Keratinocyte (primary cell): ENCODE data around the gene KIF26A.

ENCODE experiments used
- EZH2 ChIP-seq: IDR thresholded peaks from one replicate; pipeline ENCODE4 v1.6.1; 2012; ENCODE audit warnings: inconsistent platforms, mild to moderate bottlenecking, low read length, moderate library complexity
- TF ChIP-seq, protein P1 (sequence below), 3 experiments: IDR thresholded peaks in 1 of 3; conservative IDR thresholded peaks in 1 of 3; optimal IDR thresholded peaks in 1 of 3; 2 replicates in 2 of 3; 3 replicates in 1 of 3; pipeline versions ENCODE3 to v1.5.1; 2011; ENCODE audit warnings: low read length in 3 of 3, mild to moderate bottlenecking in 3 of 3, moderate library complexity in 2 of 3, control low read depth in 1 of 3, inconsistent platforms in 1 of 3; ENCODE audit not compliant: insufficient read depth in 2 of 3; ENCODE audit errors: extremely low read depth in 1 of 3

DNA sequence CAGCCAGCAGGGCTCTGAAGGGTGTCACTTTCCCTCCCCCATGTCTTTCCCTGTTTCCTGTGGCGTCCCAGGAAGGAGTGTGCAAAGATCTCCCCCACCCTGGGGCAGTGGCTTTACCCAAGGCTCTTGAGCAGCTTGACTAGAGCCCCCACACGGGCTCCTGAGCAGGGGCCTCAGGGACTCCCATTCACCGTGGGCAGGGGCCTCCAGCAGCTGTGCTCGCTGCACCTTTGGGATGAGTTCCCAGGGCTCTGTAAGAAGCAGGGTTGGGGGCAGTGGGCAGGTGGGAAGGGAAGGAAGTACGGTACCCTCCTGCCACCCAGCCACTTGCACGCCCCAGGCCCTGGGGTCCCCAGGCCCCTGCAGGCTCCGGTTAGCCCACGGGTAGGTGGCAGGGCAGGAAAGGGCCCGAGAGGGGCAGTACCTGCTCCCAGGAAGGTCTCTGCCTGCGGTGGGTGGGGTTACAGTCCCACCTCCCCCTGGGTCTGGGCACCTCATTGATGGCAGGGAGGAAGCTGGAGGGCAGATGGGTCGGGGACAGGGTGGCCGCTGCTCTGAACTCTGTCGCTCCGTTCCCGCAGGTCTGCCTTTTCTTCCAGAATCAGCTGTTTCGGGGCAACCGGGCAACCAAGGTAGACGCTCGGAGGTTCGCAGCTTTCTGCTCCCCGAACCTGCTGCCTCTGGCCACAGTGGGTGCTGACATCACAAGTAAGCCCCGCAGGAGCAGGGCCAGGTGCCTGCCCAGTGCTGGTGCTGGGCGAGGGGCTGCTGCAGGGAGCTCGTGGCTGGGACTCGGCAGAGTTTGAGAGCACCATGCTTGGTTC, 39.9 kb upstream of the KIF26A start:
- TF ChIP-seq, protein P1, sequence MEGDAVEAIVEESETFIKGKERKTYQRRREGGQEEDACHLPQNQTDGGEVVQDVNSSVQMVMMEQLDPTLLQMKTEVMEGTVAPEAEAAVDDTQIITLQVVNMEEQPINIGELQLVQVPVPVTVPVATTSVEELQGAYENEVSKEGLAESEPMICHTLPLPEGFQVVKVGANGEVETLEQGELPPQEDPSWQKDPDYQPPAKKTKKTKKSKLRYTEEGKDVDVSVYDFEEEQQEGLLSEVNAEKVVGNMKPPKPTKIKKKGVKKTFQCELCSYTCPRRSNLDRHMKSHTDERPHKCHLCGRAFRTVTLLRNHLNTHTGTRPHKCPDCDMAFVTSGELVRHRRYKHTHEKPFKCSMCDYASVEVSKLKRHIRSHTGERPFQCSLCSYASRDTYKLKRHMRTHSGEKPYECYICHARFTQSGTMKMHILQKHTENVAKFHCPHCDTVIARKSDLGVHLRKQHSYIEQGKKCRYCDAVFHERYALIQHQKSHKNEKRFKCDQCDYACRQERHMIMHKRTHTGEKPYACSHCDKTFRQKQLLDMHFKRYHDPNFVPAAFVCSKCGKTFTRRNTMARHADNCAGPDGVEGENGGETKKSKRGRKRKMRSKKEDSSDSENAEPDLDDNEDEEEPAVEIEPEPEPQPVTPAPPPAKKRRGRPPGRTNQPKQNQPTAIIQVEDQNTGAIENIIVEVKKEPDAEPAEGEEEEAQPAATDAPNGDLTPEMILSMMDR (optimal IDR thresholded peaks at IDR 0.05 in 1 of 3, IDR thresholded peaks at IDR 0.05 in 1 of 3, conservative IDR thresholded peaks at IDR 0.05 in 1 of 3; ENCODE audit: extremely low read depth in 1 of 3, insufficient read depth in 2 of 3, low read length in 3 of 3) = no peak
- TF ChIP-seq EZH2 = no peak
